Kidney (tissue), 14 donors: ENCODE results near the gene MYOG. TPM values are rescaled to one million over a fixed set of nuclear protein-coding genes. Genes with fewer than 3 reads are reported as not detected.
A peak's percentile ranks its signal among the peaks of the same experiment; 100 is the strongest.

ENCODE experiments used
- DNase-seq, 5 donors: peaks; one replicate each; pipeline ENCODE4 v3.0.0-alpha.2; 2013 to 2020
- FAIRE-seq: peaks from 2 replicates; lab custom pipeline; 2012; peaks lifted over from hg19 to GRCh38; lab: Jason Lieb, UNC
- H3K27ac ChIP-seq, 2 donors: one replicate each; pipeline ENCODE4 v1.7.0; 2013; ENCODE audit warnings: low read depth in 2 of 2, low read length in 2 of 2, inconsistent platforms in 1 of 2
- H3K27me3 ChIP-seq: one replicate; pipeline ENCODE4 v1.7.1; 2013; ENCODE audit warnings: low read length, inconsistent platforms; ENCODE audit not compliant: control insufficient read depth, insufficient read depth
- H3K36me3 ChIP-seq, 3 donors: one replicate each; pipeline versions ENCODE4 v1.7.0 to v1.7.1; 2013; ENCODE audit warnings: low read length in 3 of 3, control low read depth in 1 of 3, inconsistent platforms in 1 of 3; ENCODE audit not compliant: insufficient read depth in 3 of 3, control insufficient read depth in 2 of 3
- H3K4me1 ChIP-seq, 3 donors: one replicate each; pipeline versions ENCODE4 v1.7.0 to v1.7.1; 2013; ENCODE audit warnings: low read length in 3 of 3, inconsistent platforms in 1 of 3, low read depth in 1 of 3; ENCODE audit not compliant: control insufficient read depth in 2 of 3, insufficient read depth in 2 of 3
- H3K4me3 ChIP-seq, 3 donors: one replicate each; pipeline versions ENCODE4 v1.7.0 to v1.8.1; 2013; ENCODE audit warnings: low read length in 3 of 3, control low read depth in 1 of 3, inconsistent platforms in 1 of 3
- H3K9ac ChIP-seq, 3 donors: one replicate each; pipeline versions ENCODE4 v1.7.0 to v1.7.1; 2013; ENCODE audit warnings: low read length in 3 of 3, control low read depth in 1 of 3, inconsistent platforms in 1 of 3
- H3K9me3 ChIP-seq, 3 donors: one replicate each; pipeline versions ENCODE4 v1.7.0 to v1.7.1; 2013; ENCODE audit warnings: low read length in 3 of 3, control low read depth in 1 of 3, inconsistent platforms in 1 of 3; ENCODE audit not compliant: control insufficient read depth in 2 of 3, insufficient read depth in 1 of 3
- CTCF ChIP-seq: IDR thresholded peaks from 3 replicates; pipeline ENCODE4 v1.5.1; 2012; ENCODE audit warnings: mild to moderate bottlenecking, moderate library complexity, borderline replicate concordance; ENCODE audit not compliant: insufficient read depth; ENCODE audit errors: extremely low read depth
- intact Hi-C: fragments of 100-400 bp; cut with DNase I; formaldehyde crosslinking; loops from one replicate; pipeline ENCODE4 v1.11.1; 2022
- polyA plus RNA-seq: library from polyadenylated mRNA; stranded (reverse); fragments of 350-450 nt; fragmentation: Illumina TruSeq; extraction: RNeasy Lipid Tissue Mini Kit (QIAGEN cat#74804); gene quantifications from one replicate; pipeline ENCODE4 v1.2.3, GENCODE V29; 2014; ENCODE audit warnings: low read depth, low replicate concordance; ENCODE audit not compliant: insufficient read depth
- total RNA-seq: library from RNA; stranded (reverse); fragmentation: NEBNext Ultra II Directional; extraction: Animal tissue kit (Norgen Biotek cat#: 25700); gene quantifications from one replicate; pipeline ENCODE4 v1.2.1, GENCODE V29; 2021
- donor health status: control.
- donor health status: control.
- donor health status: control.
- donor health status: control.
- donor health status: control.
- donor health status: DM: yes; HTN: yes; CAD: no.
- donor health status: Normal renal cell carcinoma (clear cell type).

MYOG gene
- total and polyA plus RNA-seq, 2 donors from 2014 or later: not detected

DNA sequence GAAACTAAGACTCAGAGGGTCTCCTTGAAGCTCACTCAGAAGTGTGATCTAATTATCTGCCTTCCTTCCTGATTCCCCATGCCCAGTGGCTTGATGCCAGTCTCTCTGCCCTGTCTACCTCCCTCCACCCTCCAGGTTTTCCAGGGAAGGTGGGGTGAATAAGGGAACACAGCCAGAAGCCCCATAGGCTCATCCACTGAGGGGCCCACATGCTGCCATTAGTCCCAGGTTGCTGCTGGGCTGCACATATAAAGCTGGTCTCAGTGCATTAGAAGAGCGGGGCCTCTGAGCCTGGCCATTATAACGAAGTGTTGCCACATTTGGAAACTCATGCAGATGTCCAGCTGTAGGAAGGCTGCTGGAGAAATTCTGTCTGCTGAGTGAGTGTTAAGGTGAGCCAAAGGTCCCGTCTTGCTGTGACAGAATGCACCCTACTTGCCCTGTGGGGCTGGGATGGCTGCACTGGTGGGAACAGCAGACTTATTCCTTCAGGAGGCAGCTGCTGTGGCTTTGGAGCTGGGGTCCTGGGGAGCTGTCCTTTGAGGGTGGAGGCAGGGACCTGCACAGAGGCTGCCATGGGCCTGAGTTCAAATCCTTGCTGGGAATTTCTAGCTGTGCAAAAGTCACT is 44.7 kb upstream of the MYOG start:
- H3K27me3 ChIP-seq: no peaks in the 10 kb centered on the region
- H3K4me1 ChIP-seq: peaks cover 3 to 26% (median 14%) of the 10 kb centered on the region in 3 donors
- no peak for TF ChIP-seq CTCF
- no peak overlapping the region for H3K4me3 ChIP-seq
- FAIRE-seq (no peak), DNase-seq (peak in 1 of 5 donors; percentile 7)
- no peak overlapping the region for H3K9ac ChIP-seq
- no peak overlapping the region for H3K27ac ChIP-seq
- intact Hi-C loops: no loop called here
- H3K36me3 ChIP-seq: no peaks in the 10 kb centered on the region
- no peaks in the 10 kb centered on the region for H3K9me3 ChIP-seq

DNA sequence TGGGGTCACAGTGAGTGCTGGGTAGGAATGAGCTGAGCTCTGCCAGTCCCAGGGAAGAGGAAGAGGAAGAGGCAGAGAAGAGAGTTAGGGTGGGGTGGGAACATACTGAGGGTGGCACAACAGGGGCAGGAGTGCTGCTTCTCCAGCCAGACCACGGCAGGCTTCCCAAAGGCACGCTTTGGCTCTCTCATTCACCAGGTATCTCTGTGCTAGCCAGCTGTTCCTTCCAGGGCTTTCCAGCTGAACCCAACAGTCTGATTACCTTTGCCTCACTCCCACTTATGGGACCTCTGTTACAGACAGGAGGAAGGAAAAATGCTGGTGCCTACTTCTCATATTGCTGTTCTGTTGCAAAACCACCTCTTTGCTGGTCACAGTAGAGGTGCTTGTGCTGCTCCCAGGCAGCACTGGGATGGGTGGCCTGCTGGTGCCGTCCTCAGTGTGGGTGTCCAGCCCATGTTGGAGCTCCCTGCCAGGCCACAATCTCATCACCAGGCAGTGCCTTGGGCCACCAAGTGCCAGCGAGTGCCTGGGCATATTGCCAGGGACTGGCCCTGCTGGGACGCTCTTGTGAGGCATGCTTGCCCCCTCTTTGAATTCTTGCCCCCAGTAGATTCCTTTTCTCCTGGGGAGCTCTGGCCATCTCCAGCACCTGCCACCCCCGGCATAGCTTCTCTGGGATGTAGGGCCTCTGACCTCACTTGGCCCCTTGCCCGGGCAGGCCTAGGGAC is 43.9 kb upstream of the MYOG start:
- TF ChIP-seq CTCF: no peak
- intact Hi-C loops: no loop called here
- FAIRE-seq: no peak
- H3K36me3 ChIP-seq: no peaks in the 10 kb centered on the region
- no peak overlapping the region for H3K4me3 ChIP-seq
- no peaks in the 10 kb centered on the region for H3K27me3 ChIP-seq
- H3K4me1 ChIP-seq: peaks cover 3 to 26% (median 14%) of the 10 kb centered on the region in 3 donors
- DNase-seq: peak in 1 of 5 donors; percentile 9
- no peaks in the 10 kb centered on the region for H3K9me3 ChIP-seq
- no peak overlapping the region for H3K9ac ChIP-seq
- no peak overlapping the region for H3K27ac ChIP-seq

GRCh38 chr1:203128716-203129500 is 43.1 kb upstream of the MYOG start:
- H3K9me3 ChIP-seq: no peaks in the 10 kb centered on the region
- H3K9ac ChIP-seq: no peak overlapping the region
- no peak overlapping the region for H3K27ac ChIP-seq
- peaks cover 3 to 26% (median 14%) of the 10 kb centered on the region in 3 donors for H3K4me1 ChIP-seq
- TF ChIP-seq CTCF: no peak
- intact Hi-C loops: no loop called here
- H3K36me3 ChIP-seq: no peaks in the 10 kb centered on the region
- H3K4me3 ChIP-seq: peak overlapping the region in 1 of 3 donors; percentile 62
- DNase-seq (peak in 1 of 5 donors; percentile 9), FAIRE-seq (no peak)
- H3K27me3 ChIP-seq: no peaks in the 10 kb centered on the region
